Keratinocyte (primary cell): ENCODE data around the gene ANKRD42. TPM values are rescaled to one million over a fixed set of nuclear protein-coding genes. Genes with fewer than 3 reads are reported as not detected.

Experiments used
- DNase-seq: peaks from one replicate; pipeline ENCODE4 v3.0.0-alpha.2; 2011; ENCODE audit warnings: low read depth, missing footprints, low spot score
- FAIRE-seq: peaks from 2 replicates; lab custom pipeline; 2011; peaks lifted over from hg19 to GRCh38; lab: Jason Lieb, UNC
- H2AFZ ChIP-seq: 2 replicates; pipeline ENCODE4 v1.6.0; 2012; ENCODE audit warnings: low read length, control low read depth, inconsistent platforms; ENCODE audit not compliant: control insufficient read depth
- H3K27ac ChIP-seq: 2 replicates; pipeline ENCODE4 v1.5.1; 2011; ENCODE audit warnings: low read length; ENCODE audit not compliant: control insufficient read depth, insufficient read depth
- H3K27me3 ChIP-seq: 3 replicates; pipeline ENCODE4 v1.6.0; 2011; ENCODE audit warnings: low read length; ENCODE audit not compliant: control insufficient read depth, insufficient read depth; ENCODE audit errors: extremely low read depth
- H3K36me3 ChIP-seq, 2 experiments: 2 replicates in 1 of 2; 3 replicates in 1 of 2; pipeline ENCODE4 v1.5.1; 2011; ENCODE audit warnings: low read length in 2 of 2, mild to moderate bottlenecking in 1 of 2; ENCODE audit not compliant: control insufficient read depth in 2 of 2, insufficient read depth in 2 of 2; ENCODE audit errors: extremely low read depth in 1 of 2
- H3K4me1 ChIP-seq: 3 replicates; pipeline ENCODE4 v1.5.1; 2011; ENCODE audit warnings: low read length; ENCODE audit not compliant: control insufficient read depth, insufficient read depth; ENCODE audit errors: extremely low read depth
- H3K4me2 ChIP-seq: 3 replicates; pipeline ENCODE4 v1.6.0; 2011; ENCODE audit warnings: low read depth, low read length; ENCODE audit not compliant: control insufficient read depth, insufficient read depth; ENCODE audit errors: extremely low read depth
- H3K4me3 ChIP-seq, 3 experiments: fragments of 200-600 bp in 1 of 3; sonication (generic) in 1 of 3; 2 replicates in 2 of 3; 3 replicates in 1 of 3; pipeline ENCODE4 v1.5.1; 2011 to 2016; ENCODE audit warnings: low read length in 3 of 3, mild to moderate bottlenecking in 3 of 3, control low read depth in 2 of 3, inconsistent platforms in 1 of 3, low read depth in 1 of 3, mixed read lengths in 1 of 3, mixed run types in 1 of 3, moderate library complexity in 1 of 3; ENCODE audit not compliant: control insufficient read depth in 2 of 3, insufficient read depth in 2 of 3; ENCODE audit errors: extremely low read depth in 1 of 3
- H3K79me2 ChIP-seq: 2 replicates; pipeline ENCODE4 v1.6.0; 2012; ENCODE audit warnings: low read length; ENCODE audit not compliant: control insufficient read depth, insufficient read depth
- H3K9ac ChIP-seq: 3 replicates; pipeline ENCODE4 v1.6.0; 2011; ENCODE audit warnings: low read length; ENCODE audit not compliant: control insufficient read depth, insufficient read depth; ENCODE audit errors: extremely low read depth
- H3K9me1 ChIP-seq: 3 replicates; pipeline ENCODE4 v1.6.0; 2011; ENCODE audit warnings: low read length; ENCODE audit not compliant: control insufficient read depth, insufficient read depth; ENCODE audit errors: extremely low read depth
- H3K9me3 ChIP-seq: 2 replicates; pipeline ENCODE4 v1.5.1; 2012; ENCODE audit warnings: low read depth, low read length; ENCODE audit not compliant: control insufficient read depth
- H4K20me1 ChIP-seq: 3 replicates; pipeline ENCODE4 v1.6.0; 2011; ENCODE audit warnings: low read length; ENCODE audit not compliant: control insufficient read depth, insufficient read depth; ENCODE audit errors: extremely low read depth
- CTCF ChIP-seq, 3 experiments: IDR thresholded peaks in 1 of 3; conservative IDR thresholded peaks in 1 of 3; optimal IDR thresholded peaks in 1 of 3; 2 replicates in 2 of 3; 3 replicates in 1 of 3; pipeline versions ENCODE3 to v1.5.1; 2011; ENCODE audit warnings: low read length in 3 of 3, mild to moderate bottlenecking in 3 of 3, moderate library complexity in 2 of 3, control low read depth in 1 of 3, inconsistent platforms in 1 of 3; ENCODE audit not compliant: insufficient read depth in 2 of 3; ENCODE audit errors: extremely low read depth in 1 of 3
- EZH2 ChIP-seq: IDR thresholded peaks from one replicate; pipeline ENCODE4 v1.6.1; 2012; ENCODE audit warnings: inconsistent platforms, mild to moderate bottlenecking, low read length, moderate library complexity
- dilution Hi-C: fragments of 300-500 bp; cut with MboI; formaldehyde crosslinking; loops from one replicate; pipeline ENCODE4 v1.7.0; 2020; ENCODE audit warnings: low sequenced_read_pairs; ENCODE audit not compliant: extremely low pct_ligation_motif_present
- polyA plus RNA-seq, 5 experiments: library from polyadenylated mRNA; depleted of rRNA in 3 of 5; stranded (reverse) in 3 of 5; stranded (forward) in 1 of 5; unstranded in 1 of 5; fragments of >200 nt; gene quantifications; 1 replicate in 1 of 5; 2 replicates in 3 of 5; 3 replicates in 1 of 5; pipeline versions ENCODE4 v1.2.1 to v1.2.3, GENCODE V29; 2011 to 2012; ENCODE audit warnings: missing spikeins in 2 of 5, low read depth in 1 of 5, low replicate concordance in 1 of 5

ANKRD42 gene
- polyA plus RNA-seq, 1 donor (not counting 4 experiments of a cell fraction or from before 2014, with no cell fraction given) = 11.0 TPM

DNA sequence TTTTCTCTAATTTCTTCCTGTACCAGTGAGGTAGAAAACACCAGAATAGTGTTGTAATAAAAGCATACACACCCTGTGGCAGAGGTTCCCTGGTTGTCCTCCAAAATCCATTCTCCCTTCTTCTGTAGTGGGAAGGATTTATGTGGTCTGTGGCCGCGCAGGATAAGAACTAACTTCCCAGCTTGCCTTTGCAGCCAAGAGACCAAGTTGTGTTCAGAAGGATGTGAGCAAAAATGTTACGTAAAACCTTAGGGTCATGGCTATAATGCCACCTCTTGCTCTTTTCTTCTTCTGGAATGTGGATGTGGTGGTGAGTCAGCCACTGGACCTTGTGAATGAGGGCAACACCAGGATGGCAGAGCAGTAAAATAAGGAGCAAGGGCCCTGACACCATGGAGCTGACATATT, 64.3 kb downstream of the ANKRD42 start:
- no peaks in the 10 kb centered on the region for H3K79me2 ChIP-seq
- no peaks in the 10 kb centered on the region for H3K27me3 ChIP-seq
- DNase-seq (no peak), FAIRE-seq (no peak)
- H3K9me1 ChIP-seq = no peaks in the 10 kb centered on the region
- H3K9ac ChIP-seq = no peak overlapping the region
- dilution Hi-C loops = no loop called here
- H3K4me2 ChIP-seq = no peak overlapping the region
- H3K36me3 ChIP-seq = peaks cover 4% of the 10 kb centered on the region in 2 experiments
- no peak overlapping the region for H3K4me3 ChIP-seq
- no peaks in the 10 kb centered on the region for H4K20me1 ChIP-seq
- TF ChIP-seq CTCF (optimal IDR thresholded peaks at IDR 0.05 in 1 of 3, IDR thresholded peaks at IDR 0.05 in 1 of 3, conservative IDR thresholded peaks at IDR 0.05 in 1 of 3; ENCODE audit: extremely low read depth in 1 of 3, insufficient read depth in 2 of 3, low read length in 3 of 3) = no peak
- no peak for TF ChIP-seq EZH2
- H3K4me1 ChIP-seq = no peaks in the 10 kb centered on the region
- no peak overlapping the region for H3K27ac ChIP-seq
- H3K9me3 ChIP-seq = no peaks in the 10 kb centered on the region
- H2AFZ ChIP-seq = no peak overlapping the region

DNA sequence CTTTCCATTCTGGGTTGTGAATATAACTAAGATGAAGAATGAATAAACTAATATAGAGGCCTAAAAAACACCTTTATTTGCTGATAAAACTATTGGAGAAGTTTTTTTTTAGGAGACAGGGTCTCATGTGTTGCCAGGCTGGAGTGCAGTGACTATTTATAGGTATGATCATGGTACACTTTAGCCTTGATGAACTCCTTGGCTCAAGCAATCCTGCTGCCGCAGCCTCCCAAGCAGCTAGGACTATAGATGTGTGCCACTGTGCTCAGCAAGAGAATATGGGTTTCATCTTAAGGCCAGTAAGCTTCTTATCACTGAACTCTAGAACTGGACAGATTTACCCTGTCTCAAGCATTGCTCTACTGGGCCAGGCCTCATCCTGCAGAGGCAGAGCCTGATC, 66.0 kb downstream of the ANKRD42 start:
- no peak overlapping the region for H3K4me2 ChIP-seq
- no peaks in the 10 kb centered on the region for H3K9me3 ChIP-seq
- dilution Hi-C loops = no loop called here

More for the DNA sequence above, 66.0 kb downstream of the ANKRD42 start:
- Histone ChIP-seq H3K4me3 (no peak overlapping the region), H2AFZ (no peak overlapping the region), H3K27ac (no peak overlapping the region), H3K9me1 (no peaks in the 10 kb centered on the region), H3K36me3 (peaks cover 4 to 6% of the 10 kb centered on the region in 2 experiments), H3K79me2 (no peaks in the 10 kb centered on the region), H3K27me3 (no peaks in the 10 kb centered on the region), H3K4me1 (no peaks in the 10 kb centered on the region), H4K20me1 (no peaks in the 10 kb centered on the region), H3K9ac (no peak overlapping the region)
- DNase-seq (no peak), FAIRE-seq (no peak)
- TF ChIP-seq CTCF (optimal IDR thresholded peaks at IDR 0.05 in 1 of 3, IDR thresholded peaks at IDR 0.05 in 1 of 3, conservative IDR thresholded peaks at IDR 0.05 in 1 of 3; ENCODE audit: extremely low read depth in 1 of 3, insufficient read depth in 2 of 3, low read length in 3 of 3) (no peak), EZH2 (no peak)
